GM20431 (cell line): ENCODE measurements around the gene OSBPL3.
"Not testable (repeated sequence)": the region's sequence is repeated elsewhere in the genome, so short reads cannot be mapped to it uniquely, and the experiment has no call there.

Source experiments
- in situ Hi-C: fragments of 300-500 bp; cut with MseI, MboI; formaldehyde crosslinking; loops from one replicate; pipeline ENCODE4 v1.15.0; 2020; ENCODE audit warnings: low sequenced_read_pairs; ENCODE audit not compliant: unreplicated experiment

The OSBPL3 gene

DNA sequence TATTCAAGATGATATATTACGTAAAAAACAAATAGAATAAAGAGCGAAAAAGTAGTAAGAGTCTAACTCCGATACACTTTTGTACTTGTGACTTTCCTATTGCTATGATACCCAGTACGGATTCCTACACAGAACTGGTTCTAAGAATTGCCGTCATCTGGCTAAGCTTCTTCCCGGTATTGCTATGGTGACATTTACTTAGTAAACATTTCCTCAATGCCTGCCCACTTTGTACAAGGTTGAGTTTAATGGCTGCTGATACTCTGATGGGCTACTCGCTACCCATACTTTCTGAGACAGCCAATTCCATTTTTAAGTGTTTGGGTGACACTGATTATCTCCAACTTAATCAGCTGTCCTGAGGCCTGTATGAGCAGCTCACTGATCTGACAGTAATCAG lies 55.6 kb downstream of the OSBPL3 start:
- in situ Hi-C loops: no loop called here

DNA sequence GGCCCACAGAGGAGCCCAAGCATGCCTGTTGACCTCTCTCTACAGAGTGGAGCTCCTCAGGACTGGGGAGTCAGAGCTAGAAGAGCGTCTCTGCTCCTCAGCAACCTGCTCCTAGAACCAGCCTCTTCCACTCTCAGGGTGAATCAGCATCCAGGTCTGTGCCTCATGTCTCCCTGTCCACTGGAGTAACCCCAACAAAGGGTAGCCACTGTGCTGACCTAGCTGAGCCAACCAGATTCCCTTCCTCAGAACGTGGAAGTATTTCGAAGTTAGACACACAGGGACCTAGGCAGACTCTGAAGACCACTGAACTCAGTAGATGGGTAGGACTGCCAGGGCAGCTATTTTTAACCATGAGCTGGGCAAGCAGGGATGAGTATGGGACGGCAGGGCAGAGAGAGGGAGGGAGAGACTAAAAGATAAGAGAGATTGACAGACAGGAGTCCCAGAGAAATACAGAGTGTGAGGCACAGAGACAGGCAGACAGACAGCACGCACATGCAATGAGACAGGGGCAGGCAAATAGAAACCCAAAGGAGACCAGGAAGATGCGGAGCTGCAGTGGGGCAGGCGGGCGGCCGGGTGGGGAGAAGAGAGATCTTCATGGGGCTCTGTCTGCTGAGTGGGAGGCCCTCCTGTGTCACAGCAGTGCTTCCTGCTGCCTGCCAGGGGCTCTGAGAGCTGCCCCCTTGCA lies 56.7 kb downstream of the OSBPL3 start:
- in situ Hi-C loops: no loop called here

DNA sequence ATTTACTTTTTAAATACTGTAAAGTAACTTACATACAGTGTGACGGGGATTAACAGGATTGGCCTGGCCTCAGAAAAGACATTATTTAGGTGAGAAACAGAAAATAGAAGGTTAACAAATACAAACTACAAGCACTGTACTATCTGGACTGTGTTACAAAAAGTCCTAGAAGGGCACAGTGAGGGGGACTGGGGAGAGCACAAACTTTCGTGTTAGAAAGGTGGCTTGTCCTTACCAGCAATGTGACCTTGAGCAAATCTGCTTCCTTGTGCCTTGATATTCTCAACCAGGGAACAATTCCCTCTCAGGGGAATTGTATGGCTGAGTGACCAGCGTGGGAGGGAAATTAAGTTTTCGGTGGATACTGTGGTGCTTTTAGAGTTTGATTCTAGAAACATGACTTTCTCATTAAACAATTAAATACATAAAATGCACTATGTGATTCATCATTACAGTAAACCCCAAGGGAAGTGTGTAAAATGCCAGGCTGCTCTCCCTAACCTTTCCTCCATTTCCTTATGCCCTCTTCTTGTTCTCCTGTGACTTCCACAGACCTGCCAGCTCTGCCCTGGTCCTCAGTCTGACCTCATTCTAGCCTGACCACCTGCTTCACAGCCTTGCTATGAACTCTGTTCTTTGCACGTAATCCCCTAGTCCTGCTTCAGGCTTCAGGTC lies 57.7 kb downstream of the OSBPL3 start:
- in situ Hi-C loops: no loop called here

DNA sequence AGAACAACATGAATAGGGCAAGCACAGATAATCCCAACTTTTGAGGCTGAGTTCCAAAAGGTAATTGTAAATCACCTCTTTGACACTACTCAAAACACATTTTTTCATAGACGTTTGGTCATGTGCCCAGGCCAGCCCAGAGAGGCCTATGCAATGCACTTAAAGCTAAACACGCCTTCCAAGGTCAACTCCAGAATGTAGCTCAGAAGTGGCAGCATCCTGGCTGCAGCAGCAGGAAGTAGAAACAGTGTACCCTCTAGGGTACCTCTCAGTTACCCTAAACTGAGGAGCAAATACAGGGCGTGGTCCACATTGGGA lies 58.7 kb downstream of the OSBPL3 start:
- in situ Hi-C loops: no loop called here

DNA sequence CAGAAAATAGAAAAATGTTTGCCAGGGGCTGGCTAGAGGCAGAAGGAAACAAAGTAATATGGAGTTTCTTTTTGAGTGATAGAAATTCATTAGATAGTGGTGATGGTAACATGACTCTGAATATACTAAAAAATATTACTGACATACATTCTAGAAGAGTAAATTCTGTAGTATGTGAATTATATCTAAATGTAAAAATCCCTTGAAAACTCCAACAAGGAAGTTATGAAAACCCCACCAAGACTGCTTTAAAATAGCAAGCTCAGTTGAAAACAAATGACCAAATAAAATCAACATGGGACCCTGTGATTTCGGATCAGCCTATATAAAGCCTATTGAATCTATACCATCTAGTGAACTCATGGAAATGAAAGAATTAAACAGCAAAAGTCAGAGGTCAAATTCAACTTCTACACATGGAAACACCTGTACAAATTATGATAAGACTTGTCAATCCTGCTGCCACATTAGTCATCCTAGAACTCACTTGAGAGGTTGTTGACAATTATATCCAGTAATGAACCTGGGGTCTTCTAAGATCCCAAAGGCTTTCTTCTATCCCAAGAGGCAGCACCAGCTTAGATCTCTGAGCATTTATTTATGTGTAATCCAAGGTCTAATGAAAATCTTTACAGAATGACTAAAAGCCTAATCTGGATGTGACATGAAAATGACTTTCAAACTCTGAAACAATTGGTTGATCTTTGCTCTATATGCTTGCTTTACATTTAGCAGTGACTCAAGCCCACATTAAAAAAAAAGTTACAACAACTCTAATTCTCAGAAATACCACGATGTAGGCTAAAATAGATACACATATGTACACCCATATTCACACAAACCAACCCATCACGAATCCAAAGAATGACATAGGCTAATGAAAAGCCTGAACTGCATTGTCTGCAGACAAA lies 59.3 kb downstream of the OSBPL3 start:
- in situ Hi-C loops: no loop called here

DNA sequence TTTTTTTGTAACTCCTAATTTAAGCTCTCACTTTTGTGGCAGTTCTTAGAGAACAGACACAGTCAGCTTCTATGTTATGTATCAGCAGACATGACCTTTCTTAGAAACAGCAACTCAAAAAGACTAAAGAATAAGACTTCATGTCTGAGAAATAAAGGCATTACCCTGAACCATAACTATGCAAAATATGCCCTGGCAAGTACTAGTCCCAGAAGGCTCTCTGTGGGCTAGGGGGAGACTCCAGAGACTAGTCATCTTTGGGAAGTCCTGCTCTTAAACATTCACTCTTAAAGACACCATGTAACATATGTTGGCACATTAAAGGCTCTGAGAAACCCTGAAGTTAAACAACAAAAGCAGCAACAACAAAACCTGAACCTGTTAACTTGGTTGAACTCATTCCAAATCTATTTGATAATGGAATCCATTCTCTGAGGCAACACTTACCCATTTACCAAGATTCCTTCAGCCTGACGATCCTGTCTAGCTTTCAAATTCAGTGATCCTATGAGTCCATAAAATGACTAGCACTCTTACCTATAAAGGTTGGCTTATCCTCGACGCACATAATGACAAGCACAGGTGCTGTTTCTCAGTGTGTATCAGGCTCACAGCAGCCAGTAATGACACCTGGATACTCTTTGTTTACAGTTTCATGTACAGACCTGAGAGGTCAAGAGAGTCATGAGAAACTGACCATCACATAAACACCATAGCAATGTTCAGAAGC lies 62.3 kb downstream of the OSBPL3 start:
- in situ Hi-C loops: no loop called here

DNA sequence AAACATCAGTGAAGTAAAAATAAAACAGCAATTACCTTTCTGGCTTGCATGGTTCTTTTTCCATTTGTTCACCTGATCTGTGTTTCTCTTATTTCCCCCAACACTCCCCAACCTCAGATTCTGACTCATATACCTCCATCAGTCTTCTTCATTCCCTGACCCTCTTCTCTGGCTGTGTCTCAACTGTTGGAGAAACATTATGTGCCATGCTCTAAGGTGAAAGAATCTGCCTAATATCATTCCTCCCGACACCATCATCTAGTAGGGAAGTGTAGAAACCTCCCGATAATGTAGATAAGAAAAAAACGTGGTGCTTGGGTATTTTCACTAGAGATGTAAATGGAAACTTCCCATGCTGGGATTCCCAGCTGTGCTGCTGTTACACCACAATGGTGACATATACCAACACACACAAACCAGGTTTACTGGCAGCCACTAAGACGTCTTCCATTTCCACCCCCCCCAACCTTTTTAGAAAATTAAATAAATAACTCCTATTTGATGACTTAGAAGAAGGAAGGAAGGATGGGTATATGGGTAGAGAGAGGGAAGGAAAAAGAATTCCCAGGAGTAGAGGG lies 63.4 kb downstream of the OSBPL3 start:
- in situ Hi-C loops: no loop called here

DNA sequence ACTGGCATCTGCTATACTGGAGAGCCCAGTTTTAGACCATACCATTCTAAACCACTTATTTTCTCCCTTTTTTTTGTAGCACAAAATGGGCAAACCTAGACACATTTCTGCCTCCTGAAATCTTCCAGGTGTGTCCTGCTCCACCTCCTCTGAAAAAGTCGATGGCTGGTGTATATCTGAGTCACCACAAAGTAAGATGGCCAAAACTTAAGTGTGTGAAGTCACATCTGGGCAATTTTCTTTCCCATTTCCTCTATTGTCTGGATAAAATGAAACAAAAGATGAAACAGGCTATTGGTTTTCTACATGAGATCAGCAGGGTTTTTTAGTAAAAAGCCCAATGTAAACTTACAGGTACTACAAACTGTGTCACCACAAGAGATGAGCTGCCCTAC lies 65.5 kb downstream of the OSBPL3 start:
- in situ Hi-C loops: no loop called here

DNA sequence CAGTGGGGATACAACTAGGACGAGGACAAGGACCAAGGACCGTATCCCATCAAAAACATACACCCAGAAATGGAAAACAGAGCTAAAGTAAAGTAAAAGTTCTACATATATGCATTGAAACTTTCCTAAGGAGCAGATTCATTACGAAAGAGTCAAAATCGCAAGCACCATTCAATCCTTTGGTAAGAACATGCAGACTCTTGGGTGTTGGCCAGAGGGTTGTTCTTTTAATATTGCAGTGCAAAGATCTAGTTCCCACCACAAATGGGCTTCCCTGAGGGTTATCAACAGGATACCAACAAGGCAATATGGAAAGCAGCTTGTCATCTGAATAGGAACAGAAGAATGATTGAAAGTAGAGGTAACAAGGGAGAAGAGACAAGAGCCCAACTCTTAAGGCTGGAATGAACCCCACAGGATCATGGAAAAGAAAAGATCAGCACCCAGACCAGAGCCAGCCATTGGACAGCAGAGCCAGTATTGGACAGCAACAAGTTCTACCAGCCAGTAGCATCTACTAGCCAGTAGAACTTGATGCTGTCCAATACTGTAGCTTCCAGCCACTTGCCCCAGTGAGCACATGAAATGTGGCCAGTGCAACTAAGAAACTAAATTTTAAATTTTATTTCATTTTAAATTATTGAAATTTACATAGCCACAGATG lies 66.0 kb downstream of the OSBPL3 start:
- in situ Hi-C loops: no loop called here

DNA sequence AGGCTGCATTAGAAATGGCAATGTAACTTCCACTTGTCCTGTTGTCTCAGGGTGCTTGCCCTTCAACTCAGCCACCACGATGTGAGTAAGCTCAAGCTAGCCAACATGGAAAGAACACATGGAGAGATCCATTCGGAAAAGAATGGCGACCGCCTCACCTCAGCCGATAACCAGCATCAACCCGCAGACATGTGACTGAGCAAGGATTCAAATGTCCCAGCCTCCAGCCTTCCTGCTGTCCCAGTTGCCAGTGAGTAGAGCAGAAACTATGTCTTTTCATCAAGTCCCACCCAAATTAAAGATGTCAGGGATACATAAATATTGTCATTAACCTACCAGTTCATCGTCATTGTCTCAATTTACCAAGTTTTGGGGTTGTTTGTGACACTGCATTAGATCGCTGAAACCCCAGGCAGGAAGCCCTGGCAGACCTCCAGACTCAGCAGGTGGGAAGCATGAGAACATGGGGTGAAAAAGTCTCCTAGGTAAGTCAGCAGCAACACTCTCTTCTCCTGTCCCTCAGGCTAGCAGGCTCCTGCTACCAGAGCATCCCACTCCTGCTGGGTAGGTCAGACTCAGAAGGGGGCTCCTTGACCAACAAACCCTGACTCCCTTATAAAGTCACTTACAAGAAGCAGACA lies 67.0 kb downstream of the OSBPL3 start:
- in situ Hi-C loops: no loop called here

DNA sequence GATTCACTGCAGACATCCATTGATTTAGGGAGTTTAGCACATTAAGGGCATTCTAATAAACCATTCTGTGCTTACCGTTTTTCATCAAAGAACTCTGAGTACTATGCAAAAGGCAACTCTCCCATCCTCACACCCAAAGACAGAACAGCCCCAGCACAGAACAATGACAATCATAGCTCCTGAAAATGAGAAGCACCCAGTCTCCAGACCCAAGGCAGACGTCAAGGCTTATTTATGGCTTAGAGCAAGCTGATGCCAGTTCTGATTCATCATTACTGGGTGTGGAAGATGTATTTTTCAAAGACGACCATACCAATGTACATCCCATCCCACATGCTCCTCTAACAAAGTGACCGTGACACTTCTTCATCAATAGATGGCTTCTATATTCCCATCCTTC lies 67.6 kb downstream of the OSBPL3 start:
- in situ Hi-C loops: no loop called here

DNA sequence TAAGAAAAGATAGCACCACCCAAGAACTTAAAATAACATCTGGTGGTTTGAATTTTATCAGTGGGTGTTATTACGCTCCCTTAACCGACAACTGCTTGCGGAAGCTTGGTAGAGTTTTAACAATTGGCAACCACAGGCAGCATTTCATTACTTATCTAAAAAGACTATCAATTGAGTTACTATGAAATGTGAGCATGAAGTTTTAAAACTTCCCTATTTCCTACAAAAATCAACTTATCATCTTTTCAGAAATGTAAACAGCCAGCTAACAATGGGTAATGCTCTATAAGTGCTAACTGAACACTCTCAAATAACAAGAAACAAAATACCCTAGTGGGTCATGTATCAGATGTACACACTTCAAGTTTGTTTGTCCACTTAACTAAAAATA lies 68.8 kb downstream of the OSBPL3 start:
- in situ Hi-C loops: no loop called here

DNA sequence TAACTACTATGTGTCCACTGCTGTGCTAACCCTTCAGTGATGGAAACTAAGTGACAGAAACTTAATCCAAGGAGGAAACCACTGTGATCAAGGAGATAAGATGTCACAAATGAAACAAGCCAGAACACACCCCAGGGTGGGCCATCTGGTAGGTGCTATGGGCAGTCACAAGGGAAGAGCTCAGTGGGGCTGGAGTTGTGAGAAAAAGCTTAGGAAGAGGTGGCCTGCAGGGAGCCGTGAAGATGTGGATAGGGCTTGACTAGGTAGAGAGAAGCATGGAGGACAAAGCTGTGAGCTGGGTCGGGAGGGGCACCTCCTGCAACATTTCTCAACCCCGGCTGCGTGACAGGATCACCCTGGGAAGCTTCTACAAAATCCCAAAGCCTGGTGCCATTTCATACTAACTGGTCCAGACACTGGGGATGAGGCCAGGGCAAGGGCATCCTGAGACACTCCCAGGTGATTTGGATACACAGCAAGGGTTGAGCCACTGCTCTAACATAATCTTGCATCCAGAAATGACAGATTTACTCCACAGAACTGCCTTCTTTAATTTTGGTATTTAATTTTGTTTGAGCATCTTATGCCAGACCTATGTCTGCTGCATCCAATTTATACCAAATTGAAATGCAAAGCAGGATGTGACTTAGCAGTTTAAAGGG lies 69.3 kb downstream of the OSBPL3 start:
- in situ Hi-C loops: no loop called here

DNA sequence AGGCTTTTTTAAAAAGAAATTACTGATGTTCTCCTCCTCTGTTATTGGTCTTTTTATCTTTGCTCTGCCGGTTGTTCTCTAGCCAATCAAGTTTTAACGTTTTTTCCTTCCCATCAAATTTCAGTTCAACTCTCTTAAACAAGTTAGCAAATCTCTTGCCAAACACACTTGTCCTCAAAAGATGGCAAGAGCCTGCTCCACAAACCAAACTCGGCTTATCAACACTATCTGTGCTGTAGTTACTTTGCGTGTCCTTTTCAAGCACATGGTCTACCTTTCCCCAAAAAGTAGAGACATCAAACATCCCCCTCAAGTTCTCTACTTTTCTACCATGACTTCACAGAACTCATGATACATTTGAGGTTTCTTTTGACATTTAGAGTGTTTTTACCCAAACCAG lies 71.3 kb downstream of the OSBPL3 start:
- in situ Hi-C loops: no loop called here

DNA sequence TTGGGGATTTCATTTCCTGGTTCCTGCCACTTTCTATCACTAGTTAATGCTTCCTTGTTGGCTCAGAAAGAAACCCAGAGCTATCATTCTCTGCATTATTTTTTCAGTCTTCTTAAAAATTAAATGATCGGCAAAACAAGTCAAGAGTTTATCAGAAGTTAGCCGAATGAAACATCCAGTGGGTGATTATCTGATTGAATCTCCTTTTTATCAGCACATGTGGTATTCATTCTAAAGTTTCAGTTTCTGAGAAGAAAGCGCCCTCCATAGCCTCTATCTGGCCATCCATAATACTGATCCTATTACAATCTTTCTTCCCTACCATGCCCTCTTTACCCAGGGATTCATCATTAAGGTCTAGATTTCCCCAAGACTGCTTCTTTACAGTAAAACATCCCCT lies 71.8 kb downstream of the OSBPL3 start:
- in situ Hi-C loops: no loop called here

DNA sequence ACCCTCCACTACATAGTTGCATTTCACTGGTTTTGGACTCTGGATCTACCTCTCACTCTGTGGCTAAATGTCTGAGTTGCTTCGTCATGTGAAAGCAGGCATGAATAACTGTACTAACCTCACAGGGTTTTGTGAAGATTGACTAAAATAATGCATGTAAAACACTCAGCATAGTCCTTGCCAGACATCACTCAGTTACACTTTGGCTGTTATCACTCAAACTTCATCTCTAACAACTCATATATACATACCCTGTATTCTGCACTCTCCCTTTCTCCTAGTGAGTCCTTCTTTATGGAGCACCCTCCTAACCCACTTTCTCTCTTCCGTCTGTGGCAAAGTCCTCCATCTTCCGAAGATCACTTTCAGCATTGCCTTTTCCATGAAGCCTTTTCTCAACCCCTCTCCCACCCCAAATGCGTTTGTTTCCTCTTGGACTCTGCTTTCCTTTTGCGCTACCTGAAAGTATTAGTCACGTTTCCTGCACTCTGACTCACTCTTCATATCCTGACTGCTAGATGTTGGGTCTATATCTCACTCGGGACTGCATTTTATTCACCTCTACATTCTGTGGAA lies 72.6 kb downstream of the OSBPL3 start:
- in situ Hi-C loops: no loop called here

DNA sequence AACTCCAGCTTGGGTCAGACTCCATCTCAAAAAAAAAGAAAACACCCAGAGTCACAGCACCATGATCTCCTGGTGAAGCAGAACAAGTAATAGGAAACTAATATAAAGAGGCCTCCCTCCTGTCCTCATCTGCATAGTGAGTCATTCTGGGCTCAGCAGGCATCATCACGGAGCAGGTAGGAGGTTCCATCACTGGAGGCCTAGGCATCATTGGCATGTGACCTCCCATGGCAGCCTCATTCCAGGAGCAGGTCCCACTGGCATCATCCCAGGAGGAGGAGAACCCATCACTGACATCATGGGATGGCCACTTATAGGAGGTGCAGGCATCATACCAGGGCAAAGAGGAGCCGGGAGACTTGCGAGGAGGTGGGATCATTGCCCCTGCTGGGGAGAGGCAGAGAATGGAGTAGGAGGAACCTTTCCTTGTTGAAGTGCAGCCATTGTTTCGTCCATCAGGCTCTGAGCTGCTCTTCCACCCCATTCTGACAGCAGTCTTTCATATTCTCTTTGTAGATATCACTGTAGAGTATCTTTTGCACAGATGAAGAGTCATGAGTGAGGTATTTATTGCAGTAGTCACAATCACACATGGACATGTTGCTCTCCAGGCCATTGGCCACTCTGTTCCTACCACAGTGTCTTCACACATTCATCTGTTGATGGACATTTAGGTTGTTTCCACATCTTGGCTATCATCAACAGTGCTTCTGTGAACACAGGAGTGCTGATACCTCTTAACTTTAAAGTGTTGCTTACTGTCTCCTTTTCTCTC lies 73.8 kb downstream of the OSBPL3 start:
- in situ Hi-C loops: no loop called here

DNA sequence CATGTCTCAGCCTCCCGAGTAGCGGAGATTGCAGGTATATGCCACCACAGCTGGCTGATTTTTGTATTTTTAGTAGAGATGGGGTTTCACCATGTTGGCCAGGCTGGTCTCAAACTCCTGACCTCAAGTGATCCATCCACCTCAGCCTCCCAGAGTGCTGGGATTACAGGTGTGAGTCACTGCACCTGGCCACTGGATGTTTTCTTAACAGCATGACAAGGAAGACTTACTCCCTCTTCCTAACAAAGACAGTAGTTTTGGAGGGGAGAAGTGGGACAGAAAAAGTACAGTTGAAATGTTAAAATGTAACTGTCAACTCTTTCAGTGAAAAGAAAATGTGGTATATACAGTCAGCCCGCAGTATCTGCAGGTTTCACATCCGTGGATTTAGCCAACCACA lies 76.0 kb downstream of the OSBPL3 start:
- in situ Hi-C loops: not testable (repeated sequence)
